KOPT-K1 (cell line): ENCODE results near the gene AFAP1L1.

ENCODE experiments used
- H3K27ac ChIP-seq: fragments of 200-600 bp; sonication (generic); 2 replicates; pipeline ENCODE4 v1.5.1; 2016; ENCODE audit warnings: antibody characterized with exemption, mild to moderate bottlenecking, low read depth, low read length; ENCODE audit not compliant: poor library complexity, severe bottlenecking
- H3K36me3 ChIP-seq: fragments of 200-600 bp; sonication (generic); 2 replicates; pipeline ENCODE4 v1.5.1; 2017; ENCODE audit warnings: antibody characterized with exemption, mild to moderate bottlenecking, low read length, moderate library complexity; ENCODE audit not compliant: insufficient read depth
- H3K9me3 ChIP-seq: fragments of 200-600 bp; sonication (generic); 2 replicates; pipeline ENCODE4 v1.5.1; 2017; ENCODE audit warnings: antibody characterized with exemption, low read length, mild to moderate bottlenecking; ENCODE audit not compliant: insufficient read depth, poor library complexity, severe bottlenecking

AFAP1L1 gene

GRCh38 chr5:149294872-149295829 lies 23.5 kb downstream of the AFAP1L1 start:
- H3K36me3 ChIP-seq: no peaks in the 10 kb centered on the region
- H3K27ac ChIP-seq: no peak overlapping the region
- no peaks in the 10 kb centered on the region for H3K9me3 ChIP-seq

GRCh38 chr5:149297340-149298025 lies 25.8 kb downstream of the AFAP1L1 start:
- no peaks in the 10 kb centered on the region for H3K9me3 ChIP-seq
- H3K36me3 ChIP-seq: no peaks in the 10 kb centered on the region
- no peak overlapping the region for H3K27ac ChIP-seq

GRCh38 chr5:149298163-149298562 lies 26.5 kb downstream of the AFAP1L1 start:
- no peak overlapping the region for H3K27ac ChIP-seq

GRCh38 chr5:149298842-149299404 lies 27.3 kb downstream of the AFAP1L1 start:
- no peaks in the 10 kb centered on the region for H3K36me3 ChIP-seq
- H3K9me3 ChIP-seq: no peaks in the 10 kb centered on the region
- H3K27ac ChIP-seq: no peak overlapping the region

More at GRCh38 chr5:149298163-149298562, 26.5 kb downstream of the AFAP1L1 start:
- no peaks in the 10 kb centered on the region for H3K9me3 ChIP-seq
- no peaks in the 10 kb centered on the region for H3K36me3 ChIP-seq

DNA sequence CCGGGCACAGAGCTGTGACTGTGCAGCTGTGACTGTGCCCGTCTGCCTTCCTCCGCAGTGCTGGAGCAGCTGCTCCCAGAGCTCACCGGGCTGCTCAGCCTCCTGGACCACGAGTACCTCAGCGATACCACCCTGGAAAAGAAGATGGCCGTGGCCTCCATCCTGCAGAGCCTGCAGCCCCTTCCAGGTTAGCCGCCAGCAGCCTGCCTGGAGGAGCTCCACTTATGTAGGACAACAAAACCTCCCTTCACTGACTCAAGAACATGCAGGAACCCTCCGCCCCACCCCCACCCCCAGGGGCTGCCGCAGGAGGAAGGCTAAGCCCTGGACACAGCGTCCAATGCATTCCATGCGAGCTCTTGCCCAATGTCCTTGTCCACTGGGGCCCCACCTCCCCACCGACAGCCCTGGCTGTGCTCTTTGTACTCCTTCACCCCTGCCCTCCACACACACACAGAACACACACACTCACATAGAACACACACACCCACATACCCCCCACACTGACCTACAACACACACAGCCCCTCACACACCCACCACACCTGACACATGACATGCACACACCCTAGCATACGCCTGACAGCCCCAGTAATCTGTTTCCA lies 27.9 kb downstream of the AFAP1L1 start:
- Histone ChIP-seq H3K27ac (no peak overlapping the region), H3K36me3 (no peaks in the 10 kb centered on the region), H3K9me3 (no peaks in the 10 kb centered on the region)

DNA sequence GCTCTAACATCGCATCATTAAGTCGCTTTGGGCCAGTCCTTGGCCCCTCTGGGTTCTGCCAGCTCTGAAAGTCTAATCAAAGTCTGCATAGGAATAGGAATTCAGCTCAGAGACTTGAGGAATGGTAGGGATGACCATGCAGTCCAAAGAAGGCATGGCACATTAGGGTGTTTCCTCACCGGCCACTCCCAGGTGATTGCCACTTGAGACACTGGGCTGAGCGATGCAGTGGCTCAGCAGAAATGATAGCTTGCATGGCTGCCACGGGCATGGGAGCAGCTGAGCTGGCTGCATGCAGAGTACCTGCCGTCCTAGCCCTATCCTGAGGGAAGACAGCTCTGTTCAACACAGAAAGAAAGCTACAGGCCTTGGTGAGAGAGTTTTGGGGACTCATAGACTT lies 28.8 kb downstream of the AFAP1L1 start:
- Histone ChIP-seq H3K27ac (no peak overlapping the region), H3K9me3 (no peaks in the 10 kb centered on the region), H3K36me3 (no peaks in the 10 kb centered on the region)

GRCh38 chr5:149301049-149301743 lies 29.5 kb downstream of the AFAP1L1 start:
- Histone ChIP-seq H3K27ac (no peak overlapping the region), H3K36me3 (no peaks in the 10 kb centered on the region), H3K9me3 (no peaks in the 10 kb centered on the region)

- no peak overlapping the region for H3K27ac ChIP-seq
- no peaks in the 10 kb centered on the region for H3K9me3 ChIP-seq
- no peaks in the 10 kb centered on the region for H3K36me3 ChIP-seq
Observed at GRCh38 chr5:149301744-149302380, 30.2 kb downstream of the AFAP1L1 start.

- Histone ChIP-seq H3K9me3 (no peaks in the 10 kb centered on the region), H3K27ac (no peak overlapping the region), H3K36me3 (no peaks in the 10 kb centered on the region)
Observed at GRCh38 chr5:149302641-149303040, 31.0 kb downstream of the AFAP1L1 start.

DNA sequence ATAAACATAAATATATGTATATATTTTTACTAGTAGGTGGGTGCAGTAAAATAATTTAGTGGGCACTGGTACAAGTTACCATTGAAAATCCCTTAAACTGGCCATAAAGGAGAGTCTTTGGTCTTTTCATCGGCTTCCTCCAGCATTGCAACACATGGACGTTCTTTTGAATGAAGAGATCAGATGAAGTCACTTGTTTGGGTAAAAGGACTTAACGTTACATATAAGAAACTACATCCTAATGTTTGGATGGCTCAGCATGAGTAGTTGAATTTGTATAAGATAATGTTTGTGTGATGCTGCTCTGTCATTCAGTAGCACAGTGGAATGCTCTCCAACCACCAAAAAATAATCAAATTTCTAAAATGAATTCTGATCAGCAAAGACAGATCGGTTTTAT lies 31.6 kb downstream of the AFAP1L1 start:
- Histone ChIP-seq H3K36me3 (no peaks in the 10 kb centered on the region), H3K27ac (no peak overlapping the region), H3K9me3 (no peaks in the 10 kb centered on the region)

- no peak overlapping the region for H3K27ac ChIP-seq
- no peaks in the 10 kb centered on the region for H3K9me3 ChIP-seq
- no peaks in the 10 kb centered on the region for H3K36me3 ChIP-seq
Observed at GRCh38 chr5:149304195-149305078, 32.8 kb downstream of the AFAP1L1 start.

DNA sequence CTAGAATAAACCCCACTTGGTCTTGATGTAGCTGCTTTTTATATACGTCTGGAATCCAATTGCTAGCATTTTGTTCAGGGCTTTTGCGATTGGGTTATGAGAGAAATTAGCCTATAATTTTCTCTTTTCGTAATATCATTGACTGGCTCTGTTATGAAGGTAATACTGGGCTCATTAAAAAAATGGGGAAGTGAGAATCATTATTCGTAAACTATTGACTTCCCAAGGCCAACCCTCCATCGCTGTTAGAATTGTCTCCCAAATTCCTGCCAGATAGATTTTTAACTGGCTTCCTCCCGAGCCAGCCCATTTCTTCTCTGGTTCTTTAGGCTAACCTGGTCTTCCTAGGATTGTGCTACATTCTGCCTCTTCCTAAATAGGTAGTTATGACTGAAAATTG lies 37.7 kb downstream of the AFAP1L1 start:
- H3K9me3 ChIP-seq: no peaks in the 10 kb centered on the region
- H3K36me3 ChIP-seq: no peaks in the 10 kb centered on the region
- no peak overlapping the region for H3K27ac ChIP-seq

GRCh38 chr5:149310488-149310887 lies 38.8 kb downstream of the AFAP1L1 start:
- no peaks in the 10 kb centered on the region for H3K9me3 ChIP-seq
- H3K36me3 ChIP-seq: no peaks in the 10 kb centered on the region
- H3K27ac ChIP-seq: no peak overlapping the region
